WTC11 (cell line): Measurements from ENCODE around the gene MED12L. TPM values are rescaled to one million over a fixed set of nuclear protein-coding genes. Genes with fewer than 3 reads are reported as not detected.

Experiments
- ATAC-seq: fragments of 200-7000 bp; cut with Tn5 transposase; 2 replicates; pipeline ENCODE4 v1.10.0; 2021; ENCODE audit warnings: mild to moderate bottlenecking, moderate library complexity
- CTCF ChIA-PET: fragments of 300-600 bp; sonication (Branson Sonifier 250); formaldehyde crosslinking; loops from one replicate; lab custom pipeline; 2021; ENCODE audit warnings: antibody characterized with exemption; lab: Charles Lee
- POLR2A ChIA-PET: fragments of 350-600 bp; sonication (Branson Sonifier 250); formaldehyde crosslinking; loops from one replicate; lab custom pipeline; 2021; ENCODE audit warnings: antibody characterized with exemption; lab: Charles Lee
- DNase-seq: peaks from one replicate; pipeline ENCODE4 v3.0.0; 2021; ENCODE audit warnings: low spot score
- H3K27ac Mint-ChIP-seq: 2 replicates; pipeline ENCODE4 v1.8.0; 2021; ENCODE audit warnings: mixed read lengths
- H3K27me3 Mint-ChIP-seq: 2 replicates; pipeline ENCODE4 v1.8.0; 2021; ENCODE audit warnings: low read depth, mild to moderate bottlenecking, moderate library complexity, mixed read lengths
- H3K36me3 Mint-ChIP-seq: 2 replicates; pipeline ENCODE4 v1.8.0; 2021; ENCODE audit warnings: mixed read lengths
- H3K4me1 Mint-ChIP-seq: 2 replicates; pipeline ENCODE4 v1.8.0; 2022; ENCODE audit warnings: mixed read lengths
- H3K4me3 Mint-ChIP-seq: 2 replicates; pipeline ENCODE4 v1.8.0; 2021; ENCODE audit warnings: mild to moderate bottlenecking, moderate library complexity, mixed read lengths
- H3K9me3 Mint-ChIP-seq: 2 replicates; pipeline ENCODE4 v1.8.0; 2021; ENCODE audit warnings: mixed read lengths
- CREM ChIP-seq: sonication (generic); formaldehyde crosslinking; IDR thresholded peaks from 2 replicates; pipeline ENCODE4 v1.8.1; 2022; ENCODE audit warnings: mild to moderate bottlenecking, missing genetic modification reagents, moderate library complexity
- ELF4 ChIP-seq: sonication (generic); formaldehyde crosslinking; IDR thresholded peaks from 2 replicates; pipeline ENCODE4 v1.8.1; 2022; ENCODE audit warnings: low read depth, mild to moderate bottlenecking, moderate library complexity, missing genetic modification reagents
- ESRRA ChIP-seq: sonication (generic); formaldehyde crosslinking; IDR thresholded peaks from 2 replicates; pipeline ENCODE4 v1.8.1; 2022; ENCODE audit warnings: mild to moderate bottlenecking, missing genetic modification reagents, borderline replicate concordance
- FOXK1 ChIP-seq: sonication (generic); formaldehyde crosslinking; IDR thresholded peaks from 2 replicates; pipeline ENCODE4 v1.8.0; 2022; ENCODE audit warnings: mild to moderate bottlenecking, moderate library complexity, missing genetic modification reagents
- HMGA2 ChIP-seq: fragments of 250-450 bp; sonication (Bioruptor Pico); IDR thresholded peaks from 2 replicates; pipeline ENCODE4 v1.4.0; 2021; ENCODE audit warnings: mild to moderate bottlenecking, moderate library complexity
- JUN ChIP-seq: sonication (generic); formaldehyde crosslinking; IDR thresholded peaks from 2 replicates; pipeline ENCODE4 v1.8.0; 2023; ENCODE audit warnings: mild to moderate bottlenecking, missing genetic modification reagents
- MYBL2 ChIP-seq: sonication (generic); formaldehyde crosslinking; IDR thresholded peaks from 2 replicates; pipeline ENCODE4 v1.8.1; 2023; ENCODE audit warnings: mild to moderate bottlenecking, moderate library complexity, missing genetic modification reagents
- OVOL2 ChIP-seq: fragments of 250-450 bp; sonication (Bioruptor Pico); IDR thresholded peaks from 2 replicates; pipeline ENCODE4 v1.9.0; 2021; ENCODE audit warnings: mild to moderate bottlenecking, borderline replicate concordance
- SMAD3 ChIP-seq: sonication (generic); formaldehyde crosslinking; IDR thresholded peaks from 2 replicates; pipeline ENCODE4 v1.8.0; 2022; ENCODE audit warnings: missing genetic modification reagents, mild to moderate bottlenecking, borderline replicate concordance
- SOX15 ChIP-seq: fragments of 250-450 bp; sonication (Bioruptor Pico); IDR thresholded peaks from 2 replicates; pipeline ENCODE4 v1.9.0; 2021; ENCODE audit warnings: mild to moderate bottlenecking
- TEAD4 ChIP-seq: sonication (generic); formaldehyde crosslinking; IDR thresholded peaks from 2 replicates; pipeline ENCODE4 v1.8.0; 2022; ENCODE audit warnings: mild to moderate bottlenecking, missing genetic modification reagents
- ZNF138 ChIP-seq: sonication (generic); formaldehyde crosslinking; conservative IDR thresholded peaks from 2 replicates; pipeline ENCODE4 v1.8.1; 2022; ENCODE audit warnings: mild to moderate bottlenecking, moderate library complexity, missing genetic modification reagents
- ZNF396 ChIP-seq: fragments of 250-450 bp; sonication (Bioruptor Pico); IDR thresholded peaks from 2 replicates; pipeline ENCODE4 v1.8.0; 2021; ENCODE audit warnings: mild to moderate bottlenecking, moderate library complexity, borderline replicate concordance
- total RNA-seq: library from RNA; stranded (reverse); gene quantifications from 3 replicates; pipeline ENCODE4 v1.2.3, GENCODE V29; 2021
- TF ChIP-seq, protein P1 (sequence below): sonication (generic); formaldehyde crosslinking; IDR thresholded peaks from 2 replicates; pipeline ENCODE4 v1.8.1; 2022; ENCODE audit warnings: mild to moderate bottlenecking, missing genetic modification reagents, moderate library complexity, borderline replicate concordance
- TF ChIP-seq, protein P2 (sequence below): sonication (generic); formaldehyde crosslinking; IDR thresholded peaks from 2 replicates; pipeline ENCODE4 v1.8.1; 2022; ENCODE audit warnings: low read depth, mild to moderate bottlenecking, moderate library complexity, missing genetic modification reagents, borderline replicate concordance
- TF ChIP-seq, protein P3 (sequence below): sonication (generic); formaldehyde crosslinking; IDR thresholded peaks from 2 replicates; pipeline ENCODE4 v1.8.0; 2022; ENCODE audit warnings: mild to moderate bottlenecking, missing genetic modification reagents
- TF ChIP-seq, protein P4 (sequence below): sonication (generic); formaldehyde crosslinking; IDR thresholded peaks from 2 replicates; pipeline ENCODE4 v1.8.1; 2023; ENCODE audit warnings: mild to moderate bottlenecking, missing genetic modification reagents
- TF ChIP-seq, protein P5 (sequence below): sonication (generic); formaldehyde crosslinking; IDR thresholded peaks from 2 replicates; pipeline ENCODE4 v1.8.0; 2022; ENCODE audit warnings: mild to moderate bottlenecking, missing genetic modification reagents
- TF ChIP-seq, protein P6 (sequence below): fragments of 250-450 bp; sonication (Bioruptor Pico); IDR thresholded peaks from 2 replicates; pipeline ENCODE4 v1.9.0; 2021; ENCODE audit warnings: moderate library complexity, mild to moderate bottlenecking, inconsistent platforms, borderline replicate concordance

Gene MED12L
- total RNA-seq, 1 experiment from 2014 or later = 27.4 TPM

DNA sequence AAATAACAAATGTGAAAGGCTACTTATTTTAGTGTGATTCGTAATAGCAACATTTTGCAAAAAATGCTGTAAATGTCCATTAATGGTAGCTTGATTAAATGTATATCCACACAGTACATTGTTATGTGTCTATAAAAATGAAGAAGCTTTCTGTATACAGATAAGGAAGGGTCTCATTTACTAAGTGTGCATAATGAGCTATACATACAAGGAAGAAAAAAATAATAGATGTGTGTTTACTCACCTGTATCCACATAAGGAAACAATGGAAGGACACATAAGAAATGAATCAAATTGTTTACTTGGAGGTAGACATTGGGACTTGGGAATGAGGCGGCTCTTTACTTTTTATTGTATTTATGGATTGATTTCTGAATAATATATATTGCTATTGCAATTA lies 34.9 kb downstream of the MED12L start:
- no peak overlapping the region for H3K4me3 Mint-ChIP-seq
- TF ChIP-seq, protein P1, sequence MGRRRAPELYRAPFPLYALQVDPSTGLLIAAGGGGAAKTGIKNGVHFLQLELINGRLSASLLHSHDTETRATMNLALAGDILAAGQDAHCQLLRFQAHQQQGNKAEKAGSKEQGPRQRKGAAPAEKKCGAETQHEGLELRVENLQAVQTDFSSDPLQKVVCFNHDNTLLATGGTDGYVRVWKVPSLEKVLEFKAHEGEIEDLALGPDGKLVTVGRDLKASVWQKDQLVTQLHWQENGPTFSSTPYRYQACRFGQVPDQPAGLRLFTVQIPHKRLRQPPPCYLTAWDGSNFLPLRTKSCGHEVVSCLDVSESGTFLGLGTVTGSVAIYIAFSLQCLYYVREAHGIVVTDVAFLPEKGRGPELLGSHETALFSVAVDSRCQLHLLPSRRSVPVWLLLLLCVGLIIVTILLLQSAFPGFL (CRISPR knock-in tag) = no peak
- TF ChIP-seq FOXK1 (CRISPR knock-in tag) (no peak), HMGA2 (CRISPR knock-in tag) (no peak)
- H3K27me3 Mint-ChIP-seq = no peaks in the 10 kb centered on the region
- ATAC-seq (no peak), DNase-seq (no peak)
- H3K27ac Mint-ChIP-seq = no peak overlapping the region
- peaks cover 8% of the 10 kb centered on the region for H3K36me3 Mint-ChIP-seq
- H3K9me3 Mint-ChIP-seq = no peaks in the 10 kb centered on the region
- no peaks in the 10 kb centered on the region for H3K4me1 Mint-ChIP-seq
- ChIA-PET POLR2A (no interaction called here), CTCF (interaction anchor here (1.6 kb wide), 1 partner anchor 25 kb away, joined by 4 read pairs; no protein-coding TSS in a partner anchor)

DNA sequence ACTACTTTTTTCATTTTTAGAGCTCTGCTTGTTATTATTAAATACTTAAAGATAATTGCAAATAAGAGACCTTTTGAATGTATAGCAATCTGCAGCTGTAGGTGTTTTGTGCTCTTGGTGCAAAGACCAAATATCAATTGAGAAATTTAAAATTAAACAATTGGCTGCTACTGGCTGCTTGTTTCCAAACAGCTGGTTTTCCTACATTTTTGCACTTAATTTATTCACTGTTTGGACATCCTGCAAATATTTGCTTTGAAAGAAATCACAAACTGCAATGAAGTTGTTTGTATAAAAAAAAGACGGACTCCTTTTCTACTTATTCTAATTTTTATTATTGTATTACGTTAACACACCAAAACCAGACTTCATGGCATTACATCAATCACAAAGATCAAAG lies 35.6 kb downstream of the MED12L start:
- no peaks in the 10 kb centered on the region for H3K27me3 Mint-ChIP-seq
- no peak for TF ChIP-seq ZNF396
- TF ChIP-seq SMAD3 = no peak
- TF ChIP-seq, protein P2, sequence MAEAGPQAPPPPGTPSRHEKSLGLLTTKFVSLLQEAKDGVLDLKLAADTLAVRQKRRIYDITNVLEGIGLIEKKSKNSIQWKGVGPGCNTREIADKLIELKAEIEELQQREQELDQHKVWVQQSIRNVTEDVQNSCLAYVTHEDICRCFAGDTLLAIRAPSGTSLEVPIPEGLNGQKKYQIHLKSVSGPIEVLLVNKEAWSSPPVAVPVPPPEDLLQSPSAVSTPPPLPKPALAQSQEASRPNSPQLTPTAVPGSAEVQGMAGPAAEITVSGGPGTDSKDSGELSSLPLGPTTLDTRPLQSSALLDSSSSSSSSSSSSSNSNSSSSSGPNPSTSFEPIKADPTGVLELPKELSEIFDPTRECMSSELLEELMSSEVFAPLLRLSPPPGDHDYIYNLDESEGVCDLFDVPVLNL (CRISPR knock-in tag) = no peak
- no peak for TF ChIP-seq MYBL2 (CRISPR knock-in tag)
- TF ChIP-seq TEAD4 (CRISPR knock-in tag) = no peak
- no peak for TF ChIP-seq CREM
- TF ChIP-seq, protein P3, sequence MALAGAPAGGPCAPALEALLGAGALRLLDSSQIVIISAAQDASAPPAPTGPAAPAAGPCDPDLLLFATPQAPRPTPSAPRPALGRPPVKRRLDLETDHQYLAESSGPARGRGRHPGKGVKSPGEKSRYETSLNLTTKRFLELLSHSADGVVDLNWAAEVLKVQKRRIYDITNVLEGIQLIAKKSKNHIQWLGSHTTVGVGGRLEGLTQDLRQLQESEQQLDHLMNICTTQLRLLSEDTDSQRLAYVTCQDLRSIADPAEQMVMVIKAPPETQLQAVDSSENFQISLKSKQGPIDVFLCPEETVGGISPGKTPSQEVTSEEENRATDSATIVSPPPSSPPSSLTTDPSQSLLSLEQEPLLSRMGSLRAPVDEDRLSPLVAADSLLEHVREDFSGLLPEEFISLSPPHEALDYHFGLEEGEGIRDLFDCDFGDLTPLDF = no peak
- no peak for TF ChIP-seq ZNF138 (CRISPR knock-in tag)
- TF ChIP-seq ESRRA (CRISPR knock-in tag) = no peak
- TF ChIP-seq JUN (CRISPR knock-in tag) = no peak
- TF ChIP-seq, protein P4, sequence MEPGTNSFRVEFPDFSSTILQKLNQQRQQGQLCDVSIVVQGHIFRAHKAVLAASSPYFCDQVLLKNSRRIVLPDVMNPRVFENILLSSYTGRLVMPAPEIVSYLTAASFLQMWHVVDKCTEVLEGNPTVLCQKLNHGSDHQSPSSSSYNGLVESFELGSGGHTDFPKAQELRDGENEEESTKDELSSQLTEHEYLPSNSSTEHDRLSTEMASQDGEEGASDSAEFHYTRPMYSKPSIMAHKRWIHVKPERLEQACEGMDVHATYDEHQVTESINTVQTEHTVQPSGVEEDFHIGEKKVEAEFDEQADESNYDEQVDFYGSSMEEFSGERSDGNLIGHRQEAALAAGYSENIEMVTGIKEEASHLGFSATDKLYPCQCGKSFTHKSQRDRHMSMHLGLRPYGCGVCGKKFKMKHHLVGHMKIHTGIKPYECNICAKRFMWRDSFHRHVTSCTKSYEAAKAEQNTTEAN (CRISPR knock-in tag) = no peak
- TF ChIP-seq, protein P5, sequence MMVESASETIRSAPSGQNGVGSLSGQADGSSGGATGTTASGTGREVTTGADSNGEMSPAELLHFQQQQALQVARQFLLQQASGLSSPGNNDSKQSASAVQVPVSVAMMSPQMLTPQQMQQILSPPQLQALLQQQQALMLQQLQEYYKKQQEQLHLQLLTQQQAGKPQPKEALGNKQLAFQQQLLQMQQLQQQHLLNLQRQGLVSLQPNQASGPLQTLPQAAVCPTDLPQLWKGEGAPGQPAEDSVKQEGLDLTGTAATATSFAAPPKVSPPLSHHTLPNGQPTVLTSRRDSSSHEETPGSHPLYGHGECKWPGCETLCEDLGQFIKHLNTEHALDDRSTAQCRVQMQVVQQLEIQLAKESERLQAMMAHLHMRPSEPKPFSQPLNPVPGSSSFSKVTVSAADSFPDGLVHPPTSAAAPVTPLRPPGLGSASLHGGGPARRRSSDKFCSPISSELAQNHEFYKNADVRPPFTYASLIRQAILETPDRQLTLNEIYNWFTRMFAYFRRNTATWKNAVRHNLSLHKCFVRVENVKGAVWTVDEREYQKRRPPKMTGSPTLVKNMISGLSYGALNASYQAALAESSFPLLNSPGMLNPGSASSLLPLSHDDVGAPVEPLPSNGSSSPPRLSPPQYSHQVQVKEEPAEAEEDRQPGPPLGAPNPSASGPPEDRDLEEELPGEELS (CRISPR knock-in tag) = no peak
- no peak for TF ChIP-seq ELF4 (CRISPR knock-in tag)
- TF ChIP-seq SOX15 (CRISPR knock-in tag) = no peak
- TF ChIP-seq OVOL2 (CRISPR knock-in tag) = no peak
- TF ChIP-seq, protein P6, sequence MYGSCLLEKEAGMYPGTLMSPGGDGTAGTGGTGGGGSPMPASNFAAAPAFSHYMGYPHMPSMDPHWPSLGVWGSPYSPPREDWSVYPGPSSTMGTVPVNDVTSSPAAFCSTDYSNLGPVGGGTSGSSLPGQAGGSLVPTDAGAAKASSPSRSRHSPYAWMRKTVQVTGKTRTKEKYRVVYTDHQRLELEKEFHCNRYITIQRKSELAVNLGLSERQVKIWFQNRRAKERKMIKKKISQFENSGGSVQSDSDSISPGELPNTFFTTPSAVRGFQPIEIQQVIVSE (CRISPR knock-in tag) = no peak
- ATAC-seq = no peak
- DNase-seq = no peak
- H3K4me3 Mint-ChIP-seq = no peak overlapping the region
- H3K27ac Mint-ChIP-seq = no peak overlapping the region
- H3K36me3 Mint-ChIP-seq = peaks cover 8% of the 10 kb centered on the region
- POLR2A ChIA-PET = no interaction called here
- CTCF ChIA-PET = interaction anchor here (1.6 kb wide), 1 partner anchor 25 kb away, joined by 4 read pairs; no protein-coding TSS in a partner anchor
- no peaks in the 10 kb centered on the region for H3K4me1 Mint-ChIP-seq
- H3K9me3 Mint-ChIP-seq = no peaks in the 10 kb centered on the region
